ENCODE measurements around the gene AGPAT3. TPM values are rescaled to one million over a fixed set of nuclear protein-coding genes. Genes with fewer than 3 reads are reported as not detected.

The AGPAT3 gene
- total RNA-seq, 1 donor from 2014 or later: 65.9 TPM

- no peak for DNase-seq (ENCODE audit: low spot score in 2 of 2)
- intact Hi-C loops (cut with DNase I): no loop called here
- Histone ChIP-seq H3K4me1 (peaks cover 2% of the 10 kb centered on the region in 2 donors), H3K27me3 (no peaks in the 10 kb centered on the region), H3K36me3 (peaks cover 7 to 8% of the 10 kb centered on the region in 2 donors), H3K27ac (no peak overlapping the region), H3K9me3 (no peaks in the 10 kb centered on the region), H3K4me3 (no peak overlapping the region)
- TF ChIP-seq, protein P1, sequence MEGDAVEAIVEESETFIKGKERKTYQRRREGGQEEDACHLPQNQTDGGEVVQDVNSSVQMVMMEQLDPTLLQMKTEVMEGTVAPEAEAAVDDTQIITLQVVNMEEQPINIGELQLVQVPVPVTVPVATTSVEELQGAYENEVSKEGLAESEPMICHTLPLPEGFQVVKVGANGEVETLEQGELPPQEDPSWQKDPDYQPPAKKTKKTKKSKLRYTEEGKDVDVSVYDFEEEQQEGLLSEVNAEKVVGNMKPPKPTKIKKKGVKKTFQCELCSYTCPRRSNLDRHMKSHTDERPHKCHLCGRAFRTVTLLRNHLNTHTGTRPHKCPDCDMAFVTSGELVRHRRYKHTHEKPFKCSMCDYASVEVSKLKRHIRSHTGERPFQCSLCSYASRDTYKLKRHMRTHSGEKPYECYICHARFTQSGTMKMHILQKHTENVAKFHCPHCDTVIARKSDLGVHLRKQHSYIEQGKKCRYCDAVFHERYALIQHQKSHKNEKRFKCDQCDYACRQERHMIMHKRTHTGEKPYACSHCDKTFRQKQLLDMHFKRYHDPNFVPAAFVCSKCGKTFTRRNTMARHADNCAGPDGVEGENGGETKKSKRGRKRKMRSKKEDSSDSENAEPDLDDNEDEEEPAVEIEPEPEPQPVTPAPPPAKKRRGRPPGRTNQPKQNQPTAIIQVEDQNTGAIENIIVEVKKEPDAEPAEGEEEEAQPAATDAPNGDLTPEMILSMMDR (IDR thresholded peaks at IDR 0.05): no peak
Observed at GRCh38 chr21:43903451-43904091, 38.5 kb downstream of the AGPAT3 start.

GRCh38 chr21:43904331-43904781, 39.3 kb downstream of the AGPAT3 start:
- H3K4me3 ChIP-seq: no peak overlapping the region
- intact Hi-C loops (cut with DNase I): no loop called here
- no peak overlapping the region for H3K27ac ChIP-seq
- no peak for DNase-seq (ENCODE audit: low spot score in 2 of 2)
- H3K4me1 ChIP-seq: peaks cover 2% of the 10 kb centered on the region in 2 donors
- no peaks in the 10 kb centered on the region for H3K27me3 ChIP-seq
- peaks cover 5 to 7% of the 10 kb centered on the region in 2 donors for H3K36me3 ChIP-seq
- TF ChIP-seq, protein P1 (IDR thresholded peaks at IDR 0.05): no peak
- H3K9me3 ChIP-seq: no peaks in the 10 kb centered on the region

- intact Hi-C loops (cut with DNase I): no loop called here
Observed at GRCh38 chr21:43905726-43906455, 40.9 kb downstream of the AGPAT3 start.

GRCh38 chr21:43906585-43907370, 41.8 kb downstream of the AGPAT3 start:
- H3K27ac ChIP-seq: no peak overlapping the region
- DNase-seq (ENCODE audit: low spot score in 2 of 2): no peak
- no peaks in the 10 kb centered on the region for H3K9me3 ChIP-seq
- H3K27me3 ChIP-seq: no peaks in the 10 kb centered on the region
- peaks cover 2 to 10% of the 10 kb centered on the region in 2 donors for H3K36me3 ChIP-seq
- H3K4me1 ChIP-seq: peaks cover 2% of the 10 kb centered on the region in 2 donors
- no peak overlapping the region for H3K4me3 ChIP-seq
- TF ChIP-seq, protein P1 (IDR thresholded peaks at IDR 0.05): no peak
- intact Hi-C loops (cut with DNase I): no loop called here

More at GRCh38 chr21:43905726-43906455, 40.9 kb downstream of the AGPAT3 start:
- Histone ChIP-seq H3K4me3 (no peak overlapping the region), H3K9me3 (no peaks in the 10 kb centered on the region), H3K36me3 (peaks cover 2 to 5% of the 10 kb centered on the region in 2 donors), H3K27me3 (no peaks in the 10 kb centered on the region), H3K4me1 (peaks cover 2% of the 10 kb centered on the region in 2 donors), H3K27ac (no peak overlapping the region)
- no peak for DNase-seq (ENCODE audit: low spot score in 2 of 2)
- TF ChIP-seq, protein P1 (IDR thresholded peaks at IDR 0.05): no peak

DNA sequence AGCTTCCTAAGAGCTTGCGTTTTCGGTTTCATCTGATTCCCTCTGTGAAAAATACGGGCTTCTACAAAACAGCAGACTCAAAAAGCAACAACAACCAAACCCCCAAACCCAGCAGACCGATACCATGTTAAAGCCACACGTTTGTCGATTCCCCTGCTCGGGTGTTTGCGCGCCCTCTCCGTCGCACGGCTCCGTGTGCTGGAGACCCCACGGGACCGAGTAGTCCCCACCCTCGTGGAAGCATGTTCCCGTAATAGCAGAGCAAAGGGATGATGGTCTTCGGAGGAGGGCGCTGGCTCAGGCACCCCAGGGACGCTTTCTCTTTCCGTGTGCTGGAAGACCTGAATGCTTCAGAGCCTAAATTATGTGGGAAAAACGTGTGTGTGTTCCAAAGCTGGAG, 42.7 kb downstream of the AGPAT3 start:
- intact Hi-C loops (cut with DNase I): no loop called here
- DNase-seq (ENCODE audit: low spot score in 2 of 2): no peak
- no peak overlapping the region for H3K27ac ChIP-seq

More for the DNA sequence above, 42.7 kb downstream of the AGPAT3 start:
- peaks cover 2 to 15% of the 10 kb centered on the region in 2 donors for H3K36me3 ChIP-seq
- H3K27me3 ChIP-seq: no peaks in the 10 kb centered on the region
- peaks cover 4 to 8% of the 10 kb centered on the region in 2 donors for H3K9me3 ChIP-seq
- TF ChIP-seq, protein P1 (IDR thresholded peaks at IDR 0.05): no peak
- no peak overlapping the region for H3K4me3 ChIP-seq
- H3K4me1 ChIP-seq: peaks cover 2% of the 10 kb centered on the region in 2 donors

All from ascending aorta (tissue), 2 donors.